ENCODE data around the gene FBXO36. TPM values are rescaled to one million over a fixed set of nuclear protein-coding genes. Genes with fewer than 3 reads are reported as not detected.

Gene FBXO36
- total RNA-seq, 1 experiment from 2014 or later = 4.8 TPM

DNA sequence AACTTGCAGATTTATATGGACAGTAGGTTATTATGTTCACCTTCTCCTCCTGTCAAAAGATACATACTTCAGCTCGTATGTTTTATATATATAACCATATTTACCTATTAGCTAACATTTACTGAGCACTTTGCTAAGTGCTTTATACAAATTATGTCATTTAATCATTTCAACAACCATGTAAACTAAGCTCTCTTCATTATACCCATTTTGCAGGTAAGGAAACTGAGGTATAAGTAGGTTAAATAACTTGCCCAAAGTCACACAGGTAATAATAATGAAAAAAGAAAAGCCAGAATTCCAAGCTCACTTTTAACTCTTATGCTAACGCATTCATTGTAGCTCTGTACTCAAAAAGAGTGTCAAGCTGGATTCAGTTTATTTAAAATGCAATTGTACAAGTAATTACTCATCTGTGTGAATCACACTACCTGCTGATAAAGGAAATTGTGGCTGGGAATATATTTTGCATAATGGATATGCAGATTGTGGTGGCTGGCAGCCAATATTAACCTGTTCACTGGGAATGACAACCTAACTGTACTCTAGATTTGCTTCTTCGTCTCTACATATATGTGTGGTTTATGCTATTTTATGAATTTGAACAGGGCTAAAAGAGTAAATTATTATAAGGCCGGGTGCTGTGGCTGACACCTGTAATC, 125.8 kb downstream of the FBXO36 start:
- no peak for DNase-seq (ENCODE audit: low spot score)

DNA sequence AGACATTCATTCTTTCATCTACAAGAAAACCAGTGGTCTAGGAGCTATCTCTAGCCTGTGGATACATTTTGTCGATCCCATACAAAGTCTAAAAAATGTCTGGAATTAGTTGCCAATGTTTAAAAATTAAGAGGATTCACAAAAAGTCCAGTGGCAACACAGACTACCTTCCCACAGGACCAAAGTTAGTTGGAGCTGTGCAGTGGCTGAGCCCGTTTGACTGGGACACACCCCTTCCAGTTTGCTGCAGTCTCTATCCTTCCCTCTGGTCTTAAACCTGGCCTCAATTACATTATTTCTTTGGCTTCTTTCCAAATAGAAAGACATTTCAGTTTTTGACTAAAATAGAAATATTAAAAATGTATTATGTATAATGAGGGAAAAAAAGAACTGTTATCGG, 127.8 kb downstream of the FBXO36 start:
- DNase-seq (ENCODE audit: low spot score) = no peak

DNA sequence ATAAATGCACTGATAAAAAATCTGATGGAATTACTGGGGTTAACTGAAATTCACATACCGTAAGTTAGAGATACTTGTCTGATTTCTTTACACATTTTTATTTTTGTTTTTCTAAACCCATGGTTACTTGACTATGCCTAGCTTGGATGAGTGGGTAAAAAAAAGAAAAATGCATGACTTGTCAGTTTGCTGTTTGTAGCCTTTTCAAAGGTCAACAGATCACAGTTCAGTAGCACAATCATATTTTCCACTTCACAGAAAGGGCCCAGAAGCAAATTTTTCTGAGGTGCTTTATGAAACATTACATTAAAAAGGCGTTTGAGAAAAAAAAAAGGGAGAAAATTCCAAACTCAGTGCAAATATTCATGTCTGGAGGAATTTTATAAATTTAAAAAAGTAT, 130.0 kb downstream of the FBXO36 start:
- no peak for DNase-seq (ENCODE audit: low spot score)

DNA sequence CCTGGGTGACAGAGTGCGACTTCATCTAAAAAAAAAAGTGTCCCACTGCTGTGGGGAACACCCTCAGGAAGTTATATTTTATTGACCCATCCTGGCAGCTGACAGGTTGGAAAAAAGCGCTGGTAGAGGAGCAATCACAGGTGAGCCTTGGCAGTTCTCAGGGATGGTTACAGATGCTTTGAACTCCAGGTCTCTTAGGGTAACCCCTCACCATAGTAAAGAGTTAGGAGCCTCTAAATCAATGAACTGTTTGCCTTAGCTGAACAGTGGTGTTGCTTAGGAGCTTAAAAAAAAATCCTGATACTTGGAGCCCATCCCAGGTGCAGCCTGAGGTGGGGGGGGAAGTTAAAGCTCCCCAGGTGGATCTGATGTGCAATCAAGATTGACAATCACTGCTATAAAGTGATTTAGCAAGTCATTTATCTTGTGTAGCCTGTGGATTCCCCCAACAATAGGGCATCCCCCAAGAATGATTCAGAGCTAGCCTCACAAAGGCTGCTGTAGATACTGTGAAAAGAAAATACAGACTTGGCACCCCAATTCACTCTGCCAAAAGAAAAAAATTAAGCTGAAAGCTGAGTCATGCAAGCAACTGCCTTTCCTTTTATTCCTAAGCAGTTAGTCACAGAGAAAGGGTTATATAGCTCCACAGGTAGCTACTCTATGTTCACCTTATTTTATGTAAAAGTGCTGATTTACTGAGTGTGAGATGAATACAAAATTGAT, 131.6 kb downstream of the FBXO36 start:
- peak; percentile 14 for DNase-seq (ENCODE audit: low spot score)

DNA sequence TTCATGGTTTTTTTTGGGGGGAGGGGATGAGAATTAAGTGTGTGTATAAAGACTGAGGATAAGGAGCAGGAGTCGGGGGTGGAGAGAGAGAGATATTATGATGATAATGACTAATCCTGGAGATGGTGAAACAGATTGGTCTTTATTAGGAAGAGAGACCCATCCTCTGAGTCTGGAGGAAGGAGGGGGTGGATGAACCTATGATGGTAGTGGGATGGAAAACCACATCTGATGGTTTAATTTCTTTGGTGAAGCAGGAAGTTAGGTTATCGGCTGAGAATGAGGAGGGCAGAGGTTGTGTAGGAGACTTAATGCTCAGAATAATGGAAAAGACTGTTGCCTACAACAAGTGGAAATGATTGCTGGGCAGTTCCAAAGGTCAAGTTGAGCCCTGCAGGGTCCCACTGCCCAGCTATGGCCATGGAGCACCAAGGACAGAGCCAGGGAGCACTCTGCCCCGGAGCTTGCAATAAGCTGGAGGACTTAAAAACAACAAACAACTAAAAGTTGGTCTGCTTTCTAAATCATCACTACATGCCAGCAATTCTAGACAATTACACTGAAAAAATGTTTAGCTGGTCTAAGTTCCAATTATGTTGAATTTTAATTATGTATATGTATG, 138.5 kb downstream of the FBXO36 start:
- DNase-seq (ENCODE audit: low spot score) = no peak

Other genes with a start within 250 kb of the FBXO36 start
- gene DNER, start 207.9 kb upstream of the FBXO36 start, total RNA-seq (2014; rRNA removed; shearing (Covaris generic)) = 7.1 and 8.7 TPM in 2 replicates
- 61.8 and 69.2 TPM in 2 replicates for gene TRIP12, start 494 bp upstream of the FBXO36 start, total RNA-seq (2014; rRNA removed; shearing (Covaris generic))
- gene SLC16A14, start 146.4 kb downstream of the FBXO36 start, total RNA-seq (2014; rRNA removed; shearing (Covaris generic)) = 0.82 and 2.5 TPM in 2 replicates